HepG2 (cell line): ENCODE measurements around the gene ADIPOR1. TPM values are rescaled to one million over a fixed set of nuclear protein-coding genes. Genes with fewer than 3 reads are reported as not detected.

Experiments
- BRD4 ChIP-seq: sonication (generic); formaldehyde crosslinking; IDR thresholded peaks from 2 replicates; pipeline ENCODE4 v1.4.0; 2020; ENCODE audit warnings: missing genetic modification reagents
- CBFB ChIP-seq: sonication (generic); formaldehyde crosslinking; IDR thresholded peaks from 2 replicates; pipeline ENCODE4 v1.4.0; 2020; ENCODE audit warnings: missing genetic modification reagents
- IRF9 ChIP-seq: sonication (generic); formaldehyde crosslinking; IDR thresholded peaks from 2 replicates; pipeline ENCODE4 v1.8.0; 2022; ENCODE audit warnings: missing genetic modification reagents, mild to moderate bottlenecking, borderline replicate concordance
- MEF2D ChIP-seq: sonication (generic); formaldehyde crosslinking; IDR thresholded peaks from 2 replicates; pipeline ENCODE4 v1.5.1; 2020; ENCODE audit warnings: mild to moderate bottlenecking, missing genetic modification reagents
- MNT ChIP-seq: fragments of 450-650 bp; IDR thresholded peaks from 2 replicates; pipeline ENCODE4 v1.6.1; 2016
- MXD3 ChIP-seq: IDR thresholded peaks from 2 replicates; pipeline ENCODE4 v1.6.1; 2016; ENCODE audit warnings: mild to moderate bottlenecking, missing biosample characterization, missing genetic modification reagents
- NCOA5 ChIP-seq: sonication (generic); formaldehyde crosslinking; IDR thresholded peaks from 2 replicates; pipeline ENCODE4 v1.4.0; 2020; ENCODE audit warnings: missing genetic modification reagents
- POGK ChIP-seq: sonication (generic); formaldehyde crosslinking; conservative IDR thresholded peaks from 2 replicates; pipeline ENCODE4 v1.8.0; 2022; ENCODE audit warnings: mild to moderate bottlenecking, moderate library complexity, missing genetic modification reagents
- RFX5 ChIP-seq: IDR thresholded peaks from 2 replicates; pipeline ENCODE4 v1.6.1; 2011; ENCODE audit warnings: low read depth, low read length, improper control_type of control experiment
- SMAD1 ChIP-seq: sonication (generic); formaldehyde crosslinking; IDR thresholded peaks from 2 replicates; pipeline ENCODE4 v1.4.0; 2020; ENCODE audit warnings: missing genetic modification reagents, low read depth, mild to moderate bottlenecking, borderline replicate concordance
- TIGD3 ChIP-seq: sonication (generic); formaldehyde crosslinking; IDR thresholded peaks from 2 replicates; pipeline ENCODE4 v1.5.1; 2020; ENCODE audit warnings: mild to moderate bottlenecking, missing genetic modification reagents, borderline replicate concordance
- ZHX1 ChIP-seq: sonication (generic); formaldehyde crosslinking; IDR thresholded peaks from 2 replicates; pipeline ENCODE4 v1.8.1; 2022; ENCODE audit warnings: low read depth, mild to moderate bottlenecking, missing genetic modification reagents
- ZNF24 ChIP-seq: fragments of 450-650 bp; IDR thresholded peaks from 2 replicates; pipeline ENCODE4 v1.6.1; 2017; ENCODE audit warnings: antibody characterized with exemption, mild to moderate bottlenecking
- ZNF362 ChIP-seq: sonication (generic); formaldehyde crosslinking; IDR thresholded peaks from 2 replicates; pipeline ENCODE4 v1.4.0; 2020; ENCODE audit warnings: missing genetic modification reagents, mild to moderate bottlenecking, borderline replicate concordance
- ZNF549 ChIP-seq: sonication (generic); formaldehyde crosslinking; IDR thresholded peaks from 2 replicates; pipeline ENCODE4 v1.5.0; 2020; ENCODE audit warnings: missing genetic modification reagents
- ZNF644 ChIP-seq: IDR thresholded peaks from 2 replicates; pipeline ENCODE4 v1.6.1; 2016; ENCODE audit warnings: low read depth
- ZNF678 ChIP-seq: sonication (generic); formaldehyde crosslinking; IDR thresholded peaks from 2 replicates; pipeline ENCODE4 v1.4.0; 2020; ENCODE audit warnings: mild to moderate bottlenecking, missing genetic modification reagents
- ZNF720 ChIP-seq: sonication (generic); formaldehyde crosslinking; IDR thresholded peaks from 2 replicates; pipeline ENCODE4 v1.4.0; 2020; ENCODE audit warnings: missing genetic modification reagents
- ZNF724P ChIP-seq: sonication (generic); formaldehyde crosslinking; IDR thresholded peaks from 2 replicates; pipeline ENCODE4 v1.8.0; 2022; ENCODE audit warnings: missing genetic modification reagents, borderline replicate concordance
- ZZZ3 ChIP-seq: sonication (generic); formaldehyde crosslinking; IDR thresholded peaks from 2 replicates; pipeline ENCODE4 v1.4.0; 2020; ENCODE audit warnings: missing genetic modification reagents, mild to moderate bottlenecking, borderline replicate concordance
- polyA plus RNA-seq, 8 experiments: library from polyadenylated mRNA; depleted of rRNA in 3 of 8; stranded (reverse) in 7 of 8; unstranded in 1 of 8; fragments of >200 nt; fragmentation: Illumina TruSeq in 4 of 8; extraction: Trizol in 4 of 8; gene quantifications; 2 replicates each; pipeline versions ENCODE4 v1.2.1 to v1.2.3, GENCODE V29; 2011 to 2016; ENCODE audit warnings: low read depth in 4 of 8, missing spikeins in 1 of 8, mixed read lengths in 1 of 8; ENCODE audit not compliant: insufficient read depth in 1 of 8
- total RNA-seq, 5 experiments: library from RNA; depleted of rRNA; stranded (reverse); fragments of >200 nt; fragmentation: Illumina TruSeq; extraction: Trizol; gene quantifications; 2 replicates each; pipeline ENCODE4 v1.2.3, GENCODE V29; 2016; ENCODE audit warnings: low read depth in 1 of 5

Gene ADIPOR1
- total and polyA plus RNA-seq, 2 of the 13 experiments (the other 11 are each of a cell fraction or from before 2014, with no cell fraction given): 60.0 to 141 TPM

- TF ChIP-seq MNT (no peak), ZNF724P (CRISPR knock-in tag) (no peak), ZNF644 (no peak), ZNF678 (CRISPR knock-in tag) (no peak), BRD4 (CRISPR knock-in tag) (no peak), TIGD3 (CRISPR knock-in tag) (no peak), ZNF549 (CRISPR knock-in tag) (no peak), NCOA5 (CRISPR knock-in tag) (no peak), RFX5 (no peak), CBFB (CRISPR knock-in tag) (no peak), MXD3 (no peak), ZNF24 (no peak), POGK (CRISPR knock-in tag) (no peak), ZZZ3 (CRISPR knock-in tag) (no peak), MEF2D (CRISPR knock-in tag) (no peak), ZNF362 (no peak; the same call in 1 of the 2 replicates), IRF9 (CRISPR knock-in tag) (no peak), SMAD1 (CRISPR knock-in tag) (no peak), ZHX1 (CRISPR knock-in tag) (no peak), ZNF720 (no peak)
Measured at GRCh38 chr1:202967684-202968281, 9.7 kb upstream of the ADIPOR1 start (continued).
